UCSD-AML1 (cell line): ENCODE data around the gene SURF1.
A peak's percentile ranks its signal among the peaks of the same experiment; 100 is the strongest.
"Not testable (repeated sequence)": the region's sequence is repeated elsewhere in the genome, so short reads cannot be mapped to it uniquely, and the experiment has no call there.

Source experiments
- DNase-seq: peaks from one replicate; lab custom pipeline; 2025; ENCODE audit not compliant: unreplicated experiment; lab: John Stamatoyannopoulos, UW

Gene SURF1

GRCh38 chr9:133346021-133346785, 10.1 kb downstream of the SURF1 start:
- DNase-seq, result no peak

DNA sequence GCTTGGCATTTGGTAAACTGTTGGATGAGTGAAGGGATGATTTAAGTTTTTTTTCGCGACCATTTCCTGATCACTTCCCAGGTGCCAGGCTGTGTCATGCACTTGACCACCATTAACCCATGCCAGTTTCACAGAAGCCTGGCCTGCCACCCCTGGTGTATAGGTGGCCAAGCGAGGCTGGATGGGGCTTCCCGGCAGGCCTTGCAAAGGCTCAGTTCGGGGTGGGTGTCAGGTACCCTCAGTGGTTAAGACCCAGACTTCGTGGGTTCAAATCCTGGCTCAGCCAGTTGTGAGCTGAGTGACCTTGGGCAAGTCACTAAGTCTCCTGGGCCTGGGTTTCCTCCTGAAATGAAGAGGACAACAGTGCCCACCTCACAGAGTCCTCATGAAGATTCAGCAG, 10.7 kb downstream of the SURF1 start:
- no peak for DNase-seq

DNA sequence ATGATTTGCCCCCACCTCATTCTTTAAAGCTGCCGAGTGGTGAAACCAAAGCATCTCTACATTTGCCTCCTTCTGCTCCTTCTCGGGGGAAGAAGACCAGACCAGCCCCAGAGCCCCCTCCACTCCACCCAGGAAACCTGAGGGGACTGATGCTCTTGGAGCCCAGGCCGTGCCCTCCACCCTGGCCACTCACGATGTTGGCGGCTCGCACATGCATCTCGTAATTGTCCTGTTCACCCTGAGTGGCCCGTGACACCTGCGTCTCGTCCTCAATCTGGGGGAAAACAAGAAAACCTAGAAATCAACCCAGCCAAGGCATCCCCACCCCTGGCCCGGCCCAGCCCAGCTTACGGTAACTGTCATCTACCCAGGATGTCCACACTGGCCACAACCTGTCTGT, 11.3 kb downstream of the SURF1 start:
- no peak for DNase-seq

GRCh38 chr9:133344071-133344470, 12.2 kb downstream of the SURF1 start:
- DNase-seq, result no peak

DNA sequence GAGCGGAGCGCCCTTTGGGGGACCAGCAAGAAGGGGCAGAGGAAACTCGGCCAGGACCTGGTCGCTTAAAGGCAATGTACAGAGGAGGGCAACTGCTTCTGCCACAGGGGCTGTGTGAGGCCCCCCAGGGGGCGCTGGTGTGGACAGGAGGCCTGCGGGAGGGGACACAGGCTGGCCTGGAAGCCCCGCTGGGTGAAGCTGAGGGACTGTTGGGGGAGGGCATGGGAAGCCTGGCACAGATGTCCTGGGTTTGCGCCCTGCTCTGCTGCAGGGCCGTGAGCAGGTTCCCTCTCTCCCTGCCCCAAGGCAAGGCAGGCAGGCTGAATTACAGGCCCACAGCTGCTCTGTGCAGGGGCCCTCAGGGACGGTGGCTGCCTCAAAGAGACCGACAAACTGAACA, 13.7 kb downstream of the SURF1 start:
- no peak for DNase-seq

DNA sequence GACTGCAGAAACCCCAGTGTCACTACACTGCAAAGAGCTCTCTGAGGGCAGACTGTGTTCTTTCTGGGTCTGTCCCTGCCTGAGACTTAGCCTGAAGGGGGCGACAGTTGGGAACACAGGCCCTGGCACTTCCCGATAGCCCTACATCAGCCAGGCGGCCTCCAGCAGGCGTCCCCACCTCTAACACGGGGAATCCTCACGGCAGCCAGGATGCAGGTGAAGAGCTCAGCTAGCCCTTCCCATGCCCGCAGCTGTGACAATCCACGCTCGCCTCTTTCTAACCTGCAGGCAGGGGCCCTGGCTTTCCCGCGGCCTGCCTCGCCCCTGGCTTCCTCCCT, 14.2 kb downstream of the SURF1 start:
- DNase-seq, result no peak

GRCh38 chr9:133341369-133342068, 14.8 kb downstream of the SURF1 start:
- DNase-seq, result peak; percentile 80

DNA sequence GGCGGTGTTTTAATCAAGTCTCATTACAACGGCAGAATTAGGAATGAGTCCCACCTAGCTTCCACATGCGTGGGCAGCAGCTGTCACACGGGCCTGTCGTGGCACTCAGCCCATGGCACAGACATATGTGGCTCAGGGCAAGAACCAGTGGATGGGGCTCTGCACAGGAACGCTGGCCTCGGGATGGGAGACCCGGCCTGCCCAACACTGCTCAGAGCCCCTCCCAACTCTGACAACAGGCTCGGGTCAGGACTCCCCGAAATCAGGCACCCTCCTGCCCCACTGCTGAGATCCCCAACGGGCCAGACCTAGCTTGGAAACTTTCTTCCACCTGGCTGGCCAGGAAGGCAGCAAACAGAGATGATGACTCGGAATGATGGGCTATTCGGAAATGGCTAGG, 15.4 kb downstream of the SURF1 start:
- no peak for DNase-seq

DNA sequence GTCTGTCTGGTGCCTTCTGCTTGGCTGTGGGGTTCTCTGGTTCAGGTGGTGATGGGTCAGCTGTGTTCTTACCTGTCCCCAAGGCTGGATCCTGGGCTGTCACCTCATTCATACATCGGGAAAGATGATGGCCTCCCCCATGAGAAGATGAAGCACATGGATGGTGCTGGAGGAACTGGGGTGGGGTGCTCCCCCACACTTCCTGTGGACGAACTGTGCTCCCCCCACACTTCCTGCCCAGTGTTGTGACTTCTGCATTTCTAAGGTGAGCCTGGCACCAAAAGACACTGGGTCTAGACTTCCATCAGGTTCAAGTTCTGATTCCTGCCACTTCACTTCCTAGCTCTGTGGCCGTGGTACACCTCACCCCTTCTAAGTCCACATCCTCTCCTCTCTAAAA, 16.0 kb downstream of the SURF1 start:
- peak; percentile 71 for DNase-seq

DNA sequence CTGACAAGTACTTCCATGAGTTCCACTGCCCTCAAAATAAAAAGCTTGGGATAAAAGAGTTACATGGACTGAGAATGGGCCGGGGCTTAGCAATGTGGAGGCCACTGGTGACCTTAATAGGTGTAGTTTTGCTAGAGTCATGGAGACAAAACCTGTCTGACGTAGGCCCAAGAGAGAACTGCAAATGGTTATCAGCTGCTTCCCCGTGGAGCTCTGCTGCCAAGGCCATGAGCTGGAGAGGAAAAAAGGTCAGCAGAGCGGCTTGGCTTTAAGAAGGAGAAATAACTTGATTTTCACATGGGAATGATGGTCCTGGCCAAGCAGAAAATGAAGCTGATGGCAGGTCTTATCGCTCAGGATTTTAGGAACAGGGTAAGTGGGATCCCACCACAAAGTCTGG, 16.6 kb downstream of the SURF1 start:
- DNase-seq, result no peak

DNA sequence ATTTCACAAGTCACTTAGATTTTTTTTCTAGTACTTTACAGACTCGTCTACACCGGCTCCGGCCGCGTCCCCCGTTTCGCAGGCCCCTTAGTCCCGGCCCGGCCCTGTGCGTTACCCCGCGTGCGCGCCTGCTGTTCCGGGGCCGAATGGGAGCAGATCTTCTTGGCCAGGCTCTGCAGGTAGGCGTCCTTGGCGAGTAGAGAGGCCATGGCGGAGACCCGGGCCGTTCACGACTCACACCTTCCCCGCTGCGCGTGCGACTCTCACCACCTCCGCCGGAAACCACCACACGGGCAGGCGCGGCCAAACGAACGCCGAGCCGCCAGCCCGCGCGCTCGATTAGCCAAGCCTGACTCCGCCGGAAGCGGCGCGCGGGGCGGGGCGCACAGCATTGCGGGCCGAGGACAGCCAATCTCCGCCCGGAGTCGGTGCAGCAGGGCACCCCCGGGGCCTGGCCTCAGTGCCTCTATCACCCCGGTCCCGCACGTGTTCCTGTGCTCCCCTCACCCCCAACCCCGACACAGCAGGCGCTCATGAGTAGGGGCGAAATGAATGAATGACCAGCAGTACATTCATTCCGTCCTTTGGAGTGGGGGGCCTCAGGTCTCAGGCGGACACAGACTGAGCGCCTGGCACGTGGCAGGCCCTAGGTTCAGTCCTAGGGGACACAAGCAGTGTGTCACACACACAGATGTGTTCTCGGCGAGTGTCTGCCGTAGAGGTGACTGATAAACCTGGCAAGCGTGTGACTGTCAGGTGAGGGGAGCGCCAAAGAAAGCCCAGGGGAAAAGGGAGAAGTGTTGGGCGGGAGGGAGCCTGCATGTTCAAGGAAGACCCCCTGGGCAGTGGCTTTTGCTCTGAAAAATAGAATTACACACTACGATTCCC, 20.1 kb downstream of the SURF1 start, which contains the start of gene SURF6:
TSS of gene SURF6 (minus strand) at position 265 of the 888 bp plus-strand sequence. CDS start at position 209, 56 bp downstream.
- peak; percentile 93 for DNase-seq

GRCh38 chr9:133334888-133335287, 21.4 kb downstream of the SURF1 start:
- not testable (repeated sequence) for DNase-seq

DNA sequence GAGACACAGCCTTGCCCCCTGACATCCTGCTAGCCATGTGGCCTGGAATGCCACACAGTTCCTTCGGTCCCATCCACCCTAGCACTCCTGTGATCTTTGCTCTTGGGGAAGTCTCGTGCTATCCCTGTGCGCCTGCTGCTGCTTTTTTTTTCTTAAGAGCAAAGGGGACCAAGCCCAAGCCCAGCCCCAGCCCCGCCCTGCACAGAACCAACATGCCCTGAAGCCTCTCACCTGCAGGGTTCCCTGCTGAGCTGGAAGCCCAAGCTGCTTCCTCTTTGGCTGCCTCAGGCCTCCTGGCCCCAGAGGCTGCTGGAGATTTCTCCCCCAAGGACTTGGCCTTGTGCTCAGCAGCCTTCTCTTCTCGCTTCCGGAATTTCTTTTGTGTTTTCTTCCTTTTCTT, 22.1 kb downstream of the SURF1 start:
- DNase-seq, result no peak

GRCh38 chr9:133333566-133333965, 22.7 kb downstream of the SURF1 start:
- no peak for DNase-seq

GRCh38 chr9:133333011-133333410, 23.3 kb downstream of the SURF1 start:
- DNase-seq, result no peak

- DNase-seq, result no peak
Measured at GRCh38 chr9:133332381-133332730, 23.9 kb downstream of the SURF1 start.

- no peak for DNase-seq
Measured at GRCh38 chr9:133331641-133332380, 24.5 kb downstream of the SURF1 start.

- no peak for DNase-seq
Measured at GRCh38 chr9:133331221-133331620, 25.1 kb downstream of the SURF1 start.

- not testable (repeated sequence) for DNase-seq
Measured at GRCh38 chr9:133329306-133330156, 26.8 kb downstream of the SURF1 start.

- DNase-seq, result no peak
Measured at GRCh38 chr9:133327834-133328484, 28.3 kb downstream of the SURF1 start.
